ENCODE measurements around the gene MPP1. TPM values are rescaled to one million over a fixed set of nuclear protein-coding genes. Genes with fewer than 3 reads are reported as not detected.

The MPP1 gene
- total and polyA plus RNA-seq, 9 donors, result 15.0 to 22.6 (median 20.4) TPM

GRCh38 chrX:154776753-154777152, 28.5 kb downstream of the MPP1 start:
- 71% methylated on average over 1 of the region's 2 CpGs for WGBS (ENCODE audit: insufficient coverage)
- Histone ChIP-seq H3K4me1 (ENCODE audit: control insufficient read depth, insufficient read depth, low read length) (no peaks in the 10 kb centered on the region), H3K36me3 (ENCODE audit: control insufficient read depth, insufficient read depth, low read length) (peaks cover 31% of the 10 kb centered on the region), H3K4me3 (ENCODE audit: low read length) (no peak overlapping the region), H3K27ac (ENCODE audit: low read length) (no peak overlapping the region), H3K27me3 (ENCODE audit: control insufficient read depth, insufficient read depth, low read length) (no peaks in the 10 kb centered on the region), H3K9me3 (replicated peaks; ENCODE audit: control insufficient read depth, low read depth, low read length) (no peaks in the 10 kb centered on the region)
- DNase-seq, result no peak

- 66% methylated on average over 9 of the region's 15 CpGs for WGBS (ENCODE audit: insufficient coverage)
- Histone ChIP-seq H3K36me3 (ENCODE audit: control insufficient read depth, insufficient read depth, low read length) (peaks cover 35% of the 10 kb centered on the region), H3K9me3 (replicated peaks; ENCODE audit: control insufficient read depth, low read depth, low read length) (no peaks in the 10 kb centered on the region), H3K4me3 (ENCODE audit: low read length) (no peak overlapping the region), H3K27ac (ENCODE audit: low read length) (no peak overlapping the region), H3K4me1 (ENCODE audit: control insufficient read depth, insufficient read depth, low read length) (no peaks in the 10 kb centered on the region), H3K27me3 (ENCODE audit: control insufficient read depth, insufficient read depth, low read length) (no peaks in the 10 kb centered on the region)
- no peak for DNase-seq
Observed at GRCh38 chrX:154775419-154776349, 29.6 kb downstream of the MPP1 start.

DNA sequence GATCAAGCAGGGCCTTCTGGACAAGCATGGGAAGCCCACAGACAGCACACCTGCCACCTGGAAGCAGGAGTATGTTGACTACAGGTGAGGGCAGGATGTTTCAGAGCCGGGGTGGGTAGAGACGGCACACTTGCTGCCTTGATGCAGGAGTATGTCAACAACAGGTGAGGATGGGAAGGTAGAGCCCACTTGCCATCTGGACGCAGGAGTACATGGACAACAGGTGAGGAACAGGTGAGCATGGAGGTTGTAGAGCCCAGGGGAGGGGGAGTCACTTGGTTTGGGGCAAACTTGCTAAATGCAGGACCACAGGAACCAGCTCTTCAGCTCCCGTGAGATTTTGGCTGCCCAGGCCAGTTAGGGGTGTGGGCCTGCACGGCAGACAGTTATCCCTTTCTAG, 30.7 kb downstream of the MPP1 start:
- Histone ChIP-seq H3K9me3 (replicated peaks; ENCODE audit: control insufficient read depth, low read depth, low read length) (no peaks in the 10 kb centered on the region), H3K4me1 (ENCODE audit: control insufficient read depth, insufficient read depth, low read length) (no peaks in the 10 kb centered on the region), H3K27me3 (ENCODE audit: control insufficient read depth, insufficient read depth, low read length) (no peaks in the 10 kb centered on the region), H3K27ac (ENCODE audit: low read length) (no peak overlapping the region), H3K36me3 (ENCODE audit: control insufficient read depth, insufficient read depth, low read length) (peaks cover 40% of the 10 kb centered on the region), H3K4me3 (ENCODE audit: low read length) (no peak overlapping the region)
- 79% methylated on average over 4 of the region's 5 CpGs for WGBS (ENCODE audit: insufficient coverage)
- no peak for DNase-seq

DNA sequence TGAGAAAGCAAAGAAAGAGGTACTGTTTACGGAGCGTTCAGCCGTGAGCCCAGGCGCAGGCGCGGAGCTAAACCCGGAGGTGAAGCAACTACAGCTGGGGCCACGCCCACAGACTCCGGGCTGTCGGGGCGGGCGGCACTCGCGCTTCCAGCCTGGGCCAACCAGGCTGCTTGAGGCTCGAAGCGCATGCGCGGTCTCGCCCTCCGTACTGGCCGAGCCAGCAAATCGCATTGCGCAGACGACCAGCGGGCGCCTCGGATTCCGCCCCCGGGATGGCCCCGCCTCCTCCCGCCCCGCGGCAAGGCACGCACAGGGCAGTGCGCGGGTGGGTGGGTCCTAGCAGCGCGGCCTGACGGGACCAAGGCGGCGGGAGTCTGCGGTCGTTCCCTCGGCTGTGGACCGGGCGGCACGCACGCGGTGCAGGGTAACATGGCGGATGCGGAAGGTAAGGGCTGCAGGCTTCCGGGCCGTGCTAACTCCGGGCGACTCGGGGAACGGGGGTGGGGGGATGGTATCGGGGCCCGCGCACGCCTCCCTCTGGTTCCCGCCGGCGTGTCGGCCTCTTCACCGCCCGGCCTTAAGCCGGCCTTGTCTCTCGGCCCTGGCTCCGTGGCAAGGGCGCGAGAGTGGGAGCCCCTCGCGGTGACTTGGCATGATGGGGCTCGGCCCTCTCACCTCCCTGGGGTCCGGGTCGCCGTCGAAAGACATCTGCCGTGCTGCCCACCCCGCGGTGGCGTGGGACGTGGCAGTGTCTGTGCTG, 42.6 kb downstream of the MPP1 start, which contains the start of gene DKC1:
Gene DKC1 (plus strand): TSS at position 328 of the 760 bp plus-strand sequence. CDS start 102 bp downstream, at position 430.
- DNase-seq, result peak; percentile 98
- H3K36me3 ChIP-seq (ENCODE audit: control insufficient read depth, insufficient read depth, low read length), result peaks cover 21% of the 10 kb centered on the region
- H3K4me3 ChIP-seq (ENCODE audit: low read length), result peak within 1 kb of the TSS; percentile 71
- H3K27ac ChIP-seq (ENCODE audit: low read length), result peak within 1 kb of the TSS; percentile 85
- H3K9me3 ChIP-seq (replicated peaks; ENCODE audit: control insufficient read depth, low read depth, low read length), result no peaks in the 10 kb centered on the region
- no peaks in the 10 kb centered on the region for H3K27me3 ChIP-seq (ENCODE audit: control insufficient read depth, insufficient read depth, low read length)
- WGBS (ENCODE audit: insufficient coverage), result 37% methylated on average over 84 of the region's 84 CpGs
- H3K4me1 ChIP-seq (ENCODE audit: control insufficient read depth, insufficient read depth, low read length), result peaks cover 11% of the 10 kb centered on the region

DNA sequence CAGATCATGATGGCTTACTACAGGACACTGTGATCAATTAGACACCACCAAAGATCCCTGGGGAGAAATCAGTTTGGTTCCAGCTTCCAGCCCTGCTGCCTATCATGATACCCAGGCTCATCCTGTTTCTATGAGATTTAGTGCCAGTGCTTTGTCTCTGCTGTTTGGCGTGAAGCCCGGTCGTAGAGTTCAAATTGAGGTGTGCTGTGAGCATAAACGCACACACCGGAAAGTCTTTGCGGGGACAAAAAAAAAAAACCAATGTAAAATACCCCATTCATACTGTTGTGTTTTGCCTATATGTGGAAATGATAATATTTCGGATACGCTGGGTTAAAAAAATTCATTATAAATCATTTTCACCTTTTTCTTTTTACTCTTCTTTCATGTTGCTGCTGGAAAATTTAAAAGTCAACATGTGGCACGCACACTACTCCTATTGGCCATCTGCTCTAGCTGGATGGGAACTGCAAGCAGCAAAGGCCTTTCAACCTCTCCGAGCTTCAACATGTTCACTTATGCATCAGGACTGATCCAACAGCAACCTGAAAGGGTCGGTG, 43.2 kb downstream of the MPP1 start:
- WGBS (ENCODE audit: insufficient coverage), result 18% methylated on average over 2 of the region's 11 CpGs
- peak overlapping the region; percentile 85 for H3K27ac ChIP-seq (ENCODE audit: low read length)
- DNase-seq, result peak; percentile 31

GRCh38 chrX:154758696-154759095, 46.6 kb downstream of the MPP1 start:
- no peak overlapping the region for H3K4me3 ChIP-seq (ENCODE audit: low read length)
- peaks cover 6% of the 10 kb centered on the region for H3K4me1 ChIP-seq (ENCODE audit: control insufficient read depth, insufficient read depth, low read length)
- H3K27me3 ChIP-seq (ENCODE audit: control insufficient read depth, insufficient read depth, low read length), result no peaks in the 10 kb centered on the region
- no peak overlapping the region for H3K27ac ChIP-seq (ENCODE audit: low read length)
- WGBS (ENCODE audit: insufficient coverage), result 66% methylated on average over 3 of the region's 4 CpGs
- no peak for DNase-seq
- no peaks in the 10 kb centered on the region for H3K36me3 ChIP-seq (ENCODE audit: control insufficient read depth, insufficient read depth, low read length)
- H3K9me3 ChIP-seq (replicated peaks; ENCODE audit: control insufficient read depth, low read depth, low read length), result no peaks in the 10 kb centered on the region

More for the DNA sequence above, 43.2 kb downstream of the MPP1 start:
- Histone ChIP-seq H3K4me1 (ENCODE audit: control insufficient read depth, insufficient read depth, low read length) (peaks cover 11% of the 10 kb centered on the region), H3K36me3 (ENCODE audit: control insufficient read depth, insufficient read depth, low read length) (peaks cover 18% of the 10 kb centered on the region), H3K4me3 (ENCODE audit: low read length) (peak overlapping the region; percentile 57), H3K9me3 (replicated peaks; ENCODE audit: control insufficient read depth, low read depth, low read length) (no peaks in the 10 kb centered on the region), H3K27me3 (ENCODE audit: control insufficient read depth, insufficient read depth, low read length) (no peaks in the 10 kb centered on the region)

DNA sequence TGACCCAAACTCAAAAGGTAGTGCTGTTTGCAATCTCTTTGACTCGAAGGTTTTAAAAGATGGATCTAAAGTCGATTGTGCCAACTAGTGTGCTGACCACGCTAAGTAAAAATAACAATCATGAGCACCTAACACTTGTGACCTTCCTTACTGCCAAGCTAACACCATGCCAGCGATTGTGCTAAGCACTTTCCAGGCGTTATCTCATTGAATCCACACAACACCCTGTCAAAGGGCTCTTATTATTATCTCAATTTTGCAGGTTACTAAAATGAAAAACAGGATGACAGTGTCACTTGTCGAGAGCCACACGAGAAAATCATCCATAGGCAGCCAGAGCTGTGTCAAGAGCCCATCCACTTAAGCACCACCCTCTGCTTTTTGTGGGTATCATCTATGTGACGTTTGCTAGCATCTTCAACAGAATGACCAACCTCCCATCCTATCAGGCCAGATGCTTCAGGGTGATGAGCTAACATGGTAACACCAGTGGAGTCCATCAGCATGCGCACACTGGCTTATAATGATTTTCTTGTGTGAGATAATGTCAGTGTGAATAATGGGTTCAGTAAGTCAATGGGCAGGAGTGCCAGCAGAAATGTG, 53.5 kb downstream of the MPP1 start:
- Histone ChIP-seq H3K27me3 (ENCODE audit: control insufficient read depth, insufficient read depth, low read length) (peaks cover 18% of the 10 kb centered on the region), H3K9me3 (replicated peaks; ENCODE audit: control insufficient read depth, low read depth, low read length) (no peaks in the 10 kb centered on the region), H3K4me1 (ENCODE audit: control insufficient read depth, insufficient read depth, low read length) (peaks cover 2% of the 10 kb centered on the region), H3K4me3 (ENCODE audit: low read length) (no peak overlapping the region), H3K27ac (ENCODE audit: low read length) (no peak overlapping the region), H3K36me3 (ENCODE audit: control insufficient read depth, insufficient read depth, low read length) (no peaks in the 10 kb centered on the region)
- 87% methylated on average over 7 of the region's 9 CpGs for WGBS (ENCODE audit: insufficient coverage)
- no peak for DNase-seq

GRCh38 chrX:154751203-154751668, 54.0 kb downstream of the MPP1 start:
- peaks cover 2% of the 10 kb centered on the region for H3K4me1 ChIP-seq (ENCODE audit: control insufficient read depth, insufficient read depth, low read length)
- peaks cover 18% of the 10 kb centered on the region for H3K27me3 ChIP-seq (ENCODE audit: control insufficient read depth, insufficient read depth, low read length)
- H3K9me3 ChIP-seq (replicated peaks; ENCODE audit: control insufficient read depth, low read depth, low read length), result no peaks in the 10 kb centered on the region
- no peaks in the 10 kb centered on the region for H3K36me3 ChIP-seq (ENCODE audit: control insufficient read depth, insufficient read depth, low read length)
- WGBS (ENCODE audit: insufficient coverage), result 60% methylated on average over 4 of the region's 20 CpGs
- peak overlapping the region; percentile 21 for H3K4me3 ChIP-seq (ENCODE audit: low read length)
- DNase-seq, result peak; percentile 19
- H3K27ac ChIP-seq (ENCODE audit: low read length), result no peak overlapping the region

GRCh38 chrX:154750301-154751202, 54.7 kb downstream of the MPP1 start, which contains the start of gene GAB3:
TSS of gene GAB3 (minus strand) at chrX:154751077. CDS start at chrX:154751025, 52 bp downstream.
- Histone ChIP-seq H3K9me3 (replicated peaks; ENCODE audit: control insufficient read depth, low read depth, low read length) (no peaks in the 10 kb centered on the region), H3K4me1 (ENCODE audit: control insufficient read depth, insufficient read depth, low read length) (peaks cover 2% of the 10 kb centered on the region), H3K27me3 (ENCODE audit: control insufficient read depth, insufficient read depth, low read length) (peaks cover 18% of the 10 kb centered on the region), H3K27ac (ENCODE audit: low read length) (peak within 1 kb of the TSS; percentile 82), H3K4me3 (ENCODE audit: low read length) (peak within 1 kb of the TSS; percentile 53), H3K36me3 (ENCODE audit: control insufficient read depth, insufficient read depth, low read length) (no peaks in the 10 kb centered on the region)
- peak; percentile 64 for DNase-seq
- WGBS (ENCODE audit: insufficient coverage), result 24% methylated on average over 82 of the region's 98 CpGs

Data from muscle of leg (tissue), 11 donors.